GM12878 (cell line): ENCODE results near the gene ETNK2. TPM values are rescaled to one million over a fixed set of nuclear protein-coding genes. Genes with fewer than 3 reads are reported as not detected.

Source experiments
- ATAC-seq: fragments of 200-7000 bp; cut with Tn5 transposase; 3 replicates; pipeline ENCODE4 v1.9.1; 2020; ENCODE audit warnings: mild to moderate bottlenecking, moderate library complexity
- BruUV-seq: library from RNA; stranded (reverse); fragments of 400-500 nt; replicated peaks from 2 replicates; lab custom pipeline; 2021; lab: Mats Ljungman, UMichigan
- CTCF ChIA-PET: fragments of 300-600 bp; sonication (Branson Sonifier 250); formaldehyde crosslinking; extraction: SDS; loops from one replicate; lab custom pipeline; 2021; ENCODE audit warnings: inconsistent platforms; lab: Yijun Ruan, JAX
- POLR2A ChIA-PET: fragments of 350-600 bp; formaldehyde crosslinking; extraction: SDS; loops from one replicate; lab custom pipeline; 2021; ENCODE audit warnings: inconsistent platforms; lab: Charles Lee
- RAD21 ChIA-PET: fragments of 300-600 bp; sonication (Branson Sonifier 250); formaldehyde crosslinking; loops from one replicate; lab custom pipeline; 2023; ENCODE audit warnings: antibody characterized with exemption; ENCODE audit not compliant: unreplicated experiment; lab: Charles Lee
- SMC1A ChIA-PET: fragments of 300-600 bp; sonication (Branson Sonifier 250); formaldehyde crosslinking; loops from one replicate; lab custom pipeline; 2023; ENCODE audit not compliant: unreplicated experiment, uncharacterized antibody; lab: Charles Lee
- DNase-seq: peaks from one replicate; pipeline ENCODE4 v3.0.0-alpha.2; 2011; ENCODE audit warnings: low read depth, low spot score
- FAIRE-seq: peaks from 3 replicates; lab custom pipeline; 2011; peaks lifted over from hg19 to GRCh38; lab: Jason Lieb, UNC
- H2AFZ ChIP-seq: 2 replicates; pipeline ENCODE4 v1.6.0; 2011; ENCODE audit warnings: low read depth, low read length, control low read depth; ENCODE audit not compliant: control insufficient read depth
- H3K27ac ChIP-seq: 2 replicates; pipeline ENCODE4 v1.5.1; 2011; ENCODE audit warnings: control low read depth; ENCODE audit not compliant: control insufficient read depth, insufficient read depth
- H3K27me3 ChIP-seq, 2 experiments: replicated peaks in 1 of 2; 2 replicates each; pipeline versions ENCODE4 v1.6.0 to v1.6.1; 2011; ENCODE audit warnings: low read length in 1 of 2; ENCODE audit not compliant: control insufficient read depth in 2 of 2, insufficient read depth in 2 of 2
- H3K36me3 ChIP-seq, 2 experiments: 2 replicates each; pipeline ENCODE4 v1.5.1; 2011; ENCODE audit warnings: low read length in 1 of 2; ENCODE audit not compliant: control insufficient read depth in 2 of 2, insufficient read depth in 2 of 2
- H3K4me1 ChIP-seq: 2 replicates; pipeline ENCODE4 v1.6.1; 2011; ENCODE audit warnings: mild to moderate bottlenecking, low read length, moderate library complexity, mixed read lengths; ENCODE audit not compliant: control insufficient read depth, insufficient read depth
- H3K4me2 ChIP-seq: 2 replicates; pipeline ENCODE4 v1.6.0; 2011; ENCODE audit warnings: control low read depth; ENCODE audit not compliant: control insufficient read depth, insufficient read depth
- H3K4me3 ChIP-seq: fragments of 200-600 bp; sonication (generic); 2 replicates; pipeline ENCODE4 v1.5.1; 2016
- H3K79me2 ChIP-seq: 2 replicates; pipeline ENCODE4 v1.6.0; 2011; ENCODE audit warnings: low read length; ENCODE audit not compliant: control insufficient read depth, insufficient read depth
- H3K9ac ChIP-seq: 2 replicates; pipeline ENCODE4 v1.8.0; 2011; ENCODE audit warnings: low read length, control low read depth, mixed read lengths; ENCODE audit not compliant: control insufficient read depth, insufficient read depth
- H3K9me3 ChIP-seq: replicated peaks from 3 replicates; pipeline ENCODE4 v1.5.1; 2011; ENCODE audit warnings: mild to moderate bottlenecking, low read length; ENCODE audit not compliant: control insufficient read depth, insufficient read depth
- H4K20me1 ChIP-seq: 2 replicates; pipeline ENCODE4 v1.6.0; 2011; ENCODE audit not compliant: control insufficient read depth, insufficient read depth
- BCL3 ChIP-seq: IDR thresholded peaks from 2 replicates; pipeline ENCODE4 v1.6.1; 2011; ENCODE audit warnings: borderline replicate concordance, low read depth, mild to moderate bottlenecking, moderate library complexity, low read length; ENCODE audit not compliant: insufficient read depth, poor library complexity, severe bottlenecking
- ELK1 ChIP-seq: IDR thresholded peaks from 2 replicates; pipeline ENCODE4 v1.6.1; 2012; ENCODE audit warnings: low read depth, low read length, improper control_type of control experiment
- MXI1 ChIP-seq: fragments of 150-350 bp; IDR thresholded peaks from 2 replicates; pipeline ENCODE4 v1.6.1; 2011; ENCODE audit warnings: low read depth, mild to moderate bottlenecking, inconsistent platforms, low read length, improper control_type of control experiment
- NFIC ChIP-seq: IDR thresholded peaks from 2 replicates; pipeline ENCODE4 v1.6.1; 2012; ENCODE audit warnings: low read depth, mild to moderate bottlenecking, inconsistent platforms, low read length, moderate library complexity
- NFXL1 ChIP-seq: fragments of 450-650 bp; IDR thresholded peaks from 2 replicates; pipeline ENCODE4 v1.6.1; 2017; ENCODE audit warnings: antibody characterized with exemption, mild to moderate bottlenecking, borderline replicate concordance
- SIX5 ChIP-seq: IDR thresholded peaks from 2 replicates; pipeline ENCODE4 v1.6.1; 2011; ENCODE audit warnings: mild to moderate bottlenecking, low read depth, low read length, moderate library complexity; ENCODE audit not compliant: severe bottlenecking
- SPI1 ChIP-seq: IDR thresholded peaks from 2 replicates; pipeline ENCODE4 v1.6.1; 2011; ENCODE audit warnings: low read depth, mild to moderate bottlenecking, low read length, moderate library complexity, borderline replicate concordance; ENCODE audit not compliant: insufficient read depth
- SRF ChIP-seq, 2 experiments: IDR thresholded peaks; 2 replicates each; pipeline ENCODE4 v1.6.1; 2011; ENCODE audit warnings: low read depth in 2 of 2, low read length in 2 of 2, mild to moderate bottlenecking in 1 of 2, moderate library complexity in 1 of 2
- WGBS: methylation state at CpG from one replicate; pipeline ENCODE4 v1.1.6; 2016; ENCODE audit warnings: low lambda C conversion rate; ENCODE audit not compliant: insufficient replicate concordance, insufficient coverage; ENCODE audit errors: missing lambda C conversion rate; 5-methylcytosine and 5-hydroxymethylcytosine counted together
- in situ Hi-C: fragments of 300-500 bp; cut with MboI; formaldehyde crosslinking; loops from 9 replicates; pipeline ENCODE4 v1.14.3; 2018; ENCODE audit warnings: mixed read lengths
- intact Hi-C: fragments of 100-400 bp; cut with micrococcal nuclease; formaldehyde crosslinking; loops from one replicate; pipeline ENCODE4 v1.14.2; 2022; ENCODE audit not compliant: unreplicated experiment
- polyA plus RNA-seq, 11 experiments: library from polyadenylated mRNA; depleted of rRNA in 4 of 11; unstranded in 6 of 11; stranded (reverse) in 5 of 11; fragments of >200 nt; fragmentation: Nextera tagmentation in 4 of 11; fragmentation: Illumina TruSeq in 1 of 11; extraction: Ambion mirVana in 4 of 11; extraction: Trizol in 1 of 11; gene quantifications; 1 replicate in 1 of 11; 2 replicates in 10 of 11; pipeline versions ENCODE4 v1.2.1 to v1.2.3, GENCODE V29; 2011 to 2016; ENCODE audit warnings: inconsistent platforms in 2 of 11, missing spikeins in 2 of 11, low read depth in 1 of 11
- total RNA-seq, 4 experiments: library from RNA; depleted of rRNA in 3 of 4; stranded (reverse); fragments of >200 nt in 3 of 4; fragmentation: Illumina TruSeq in 1 of 4; extraction: Trizol in 1 of 4; gene quantifications; 2 replicates each; pipeline versions ENCODE4 v1.2.1 to v1.2.3, GENCODE V29; 2013 to 2021
- TF ChIP-seq, protein P1 (sequence below): IDR thresholded peaks from 2 replicates; pipeline ENCODE4 v1.6.1; 2012; ENCODE audit warnings: improper control_type of control experiment, low read depth, low read length; ENCODE audit not compliant: insufficient replicate concordance
- TF ChIP-seq, protein P2 (sequence below): fragments of 450-650 bp; formaldehyde crosslinking; IDR thresholded peaks from 2 replicates; pipeline ENCODE4 v1.4.0; 2022; ENCODE audit warnings: mild to moderate bottlenecking, moderate library complexity

ETNK2 gene
- total and polyA plus RNA-seq, 10 of the 15 experiments (the other 5 are each of a cell fraction or from before 2014, with no cell fraction given), result 0.14 TPM; not detected in 9

- no peak overlapping the region for H3K9ac ChIP-seq
- no peaks in the 10 kb centered on the region for H3K36me3 ChIP-seq
- H3K9me3 ChIP-seq, result no peaks in the 10 kb centered on the region
- ChIA-PET RAD21 (interaction anchor here (1.3 kb wide), 1 partner anchor 366 kb away, joined by 4 read pairs; no protein-coding TSS in a partner anchor), CTCF (interaction anchor here (1.4 to 2.7 kb wide), 3 partner anchors 8 to 266 kb away, joined by 3 to 13 read pairs (median 4); no protein-coding TSS in a partner anchor), SMC1A (interaction anchor here (1.2 kb wide), 1 partner anchor 227 kb away, joined by 3 read pairs; no protein-coding TSS in a partner anchor), POLR2A (interaction anchor here (0.5 kb wide), 1 partner anchor 276 kb away, joined by 3 read pairs; no protein-coding TSS in a partner anchor)
- WGBS, result 0% methylated on average over 2 of the region's 2 CpGs
- intact Hi-C loops, result no loop called here
- no peak overlapping the region for H2AFZ ChIP-seq
- ATAC-seq (no peak), FAIRE-seq (no peak), DNase-seq (no peak)
- H3K27me3 ChIP-seq, result peaks cover 0 to 3% of the 10 kb centered on the region in 2 experiments; a peak in 3 of 4 replicates
- in situ Hi-C loops, result no loop called here
- BruUV-seq, result no TSS peak
- no peak overlapping the region for H3K4me2 ChIP-seq
- no peak overlapping the region for H3K27ac ChIP-seq
- H3K4me1 ChIP-seq, result no peaks in the 10 kb centered on the region
- no peaks in the 10 kb centered on the region for H4K20me1 ChIP-seq
- no peaks in the 10 kb centered on the region for H3K79me2 ChIP-seq
- no peak overlapping the region for H3K4me3 ChIP-seq
- TF ChIP-seq MXI1 (no peak), ELK1 (no peak), SRF (IDR thresholded peaks at IDR 0.05; ENCODE audit: low read depth in 2 of 2, low read length in 2 of 2) (no peak), BCL3 (no peak), NFIC (no peak), SIX5 (no peak), SPI1 (no peak), NFXL1 (no peak)
- TF ChIP-seq, protein P1, sequence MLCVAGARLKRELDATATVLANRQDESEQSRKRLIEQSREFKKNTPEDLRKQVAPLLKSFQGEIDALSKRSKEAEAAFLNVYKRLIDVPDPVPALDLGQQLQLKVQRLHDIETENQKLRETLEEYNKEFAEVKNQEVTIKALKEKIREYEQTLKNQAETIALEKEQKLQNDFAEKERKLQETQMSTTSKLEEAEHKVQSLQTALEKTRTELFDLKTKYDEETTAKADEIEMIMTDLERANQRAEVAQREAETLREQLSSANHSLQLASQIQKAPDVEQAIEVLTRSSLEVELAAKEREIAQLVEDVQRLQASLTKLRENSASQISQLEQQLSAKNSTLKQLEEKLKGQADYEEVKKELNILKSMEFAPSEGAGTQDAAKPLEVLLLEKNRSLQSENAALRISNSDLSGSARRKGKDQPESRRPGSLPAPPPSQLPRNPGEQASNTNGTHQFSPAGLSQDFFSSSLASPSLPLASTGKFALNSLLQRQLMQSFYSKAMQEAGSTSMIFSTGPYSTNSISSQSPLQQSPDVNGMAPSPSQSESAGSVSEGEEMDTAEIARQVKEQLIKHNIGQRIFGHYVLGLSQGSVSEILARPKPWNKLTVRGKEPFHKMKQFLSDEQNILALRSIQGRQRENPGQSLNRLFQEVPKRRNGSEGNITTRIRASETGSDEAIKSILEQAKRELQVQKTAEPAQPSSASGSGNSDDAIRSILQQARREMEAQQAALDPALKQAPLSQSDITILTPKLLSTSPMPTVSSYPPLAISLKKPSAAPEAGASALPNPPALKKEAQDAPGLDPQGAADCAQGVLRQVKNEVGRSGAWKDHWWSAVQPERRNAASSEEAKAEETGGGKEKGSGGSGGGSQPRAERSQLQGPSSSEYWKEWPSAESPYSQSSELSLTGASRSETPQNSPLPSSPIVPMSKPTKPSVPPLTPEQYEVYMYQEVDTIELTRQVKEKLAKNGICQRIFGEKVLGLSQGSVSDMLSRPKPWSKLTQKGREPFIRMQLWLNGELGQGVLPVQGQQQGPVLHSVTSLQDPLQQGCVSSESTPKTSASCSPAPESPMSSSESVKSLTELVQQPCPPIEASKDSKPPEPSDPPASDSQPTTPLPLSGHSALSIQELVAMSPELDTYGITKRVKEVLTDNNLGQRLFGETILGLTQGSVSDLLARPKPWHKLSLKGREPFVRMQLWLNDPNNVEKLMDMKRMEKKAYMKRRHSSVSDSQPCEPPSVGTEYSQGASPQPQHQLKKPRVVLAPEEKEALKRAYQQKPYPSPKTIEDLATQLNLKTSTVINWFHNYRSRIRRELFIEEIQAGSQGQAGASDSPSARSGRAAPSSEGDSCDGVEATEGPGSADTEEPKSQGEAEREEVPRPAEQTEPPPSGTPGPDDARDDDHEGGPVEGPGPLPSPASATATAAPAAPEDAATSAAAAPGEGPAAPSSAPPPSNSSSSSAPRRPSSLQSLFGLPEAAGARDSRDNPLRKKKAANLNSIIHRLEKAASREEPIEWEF, result no peak
- TF ChIP-seq, protein P2, sequence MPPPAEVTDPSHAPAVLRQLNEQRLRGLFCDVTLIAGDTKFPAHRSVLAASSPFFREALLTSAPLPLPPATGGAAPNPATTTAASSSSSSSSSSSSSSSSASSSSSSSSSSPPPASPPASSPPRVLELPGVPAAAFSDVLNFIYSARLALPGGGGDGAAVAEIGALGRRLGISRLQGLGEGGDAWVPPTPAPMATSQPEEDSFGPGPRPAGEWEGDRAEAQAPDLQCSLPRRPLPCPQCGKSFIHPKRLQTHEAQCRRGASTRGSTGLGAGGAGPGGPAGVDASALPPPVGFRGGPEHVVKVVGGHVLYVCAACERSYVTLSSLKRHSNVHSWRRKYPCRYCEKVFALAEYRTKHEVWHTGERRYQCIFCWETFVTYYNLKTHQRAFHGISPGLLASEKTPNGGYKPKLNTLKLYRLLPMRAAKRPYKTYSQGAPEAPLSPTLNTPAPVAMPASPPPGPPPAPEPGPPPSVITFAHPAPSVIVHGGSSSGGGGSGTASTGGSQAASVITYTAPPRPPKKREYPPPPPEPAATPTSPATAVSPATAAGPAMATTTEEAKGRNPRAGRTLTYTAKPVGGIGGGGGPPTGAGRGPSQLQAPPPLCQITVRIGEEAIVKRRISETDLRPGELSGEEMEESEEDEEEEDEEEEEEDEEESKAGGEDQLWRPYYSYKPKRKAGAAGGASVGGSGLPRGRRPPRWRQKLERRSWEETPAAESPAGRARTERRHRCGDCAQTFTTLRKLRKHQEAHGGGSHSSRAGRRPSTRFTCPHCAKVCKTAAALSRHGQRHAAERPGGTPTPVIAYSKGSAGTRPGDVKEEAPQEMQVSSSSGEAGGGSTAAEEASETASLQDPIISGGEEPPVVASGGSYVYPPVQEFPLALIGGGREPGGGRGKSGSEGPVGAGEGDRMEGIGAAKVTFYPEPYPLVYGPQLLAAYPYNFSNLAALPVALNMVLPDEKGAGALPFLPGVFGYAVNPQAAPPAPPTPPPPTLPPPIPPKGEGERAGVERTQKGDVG (CRISPR knock-in tag), result no peak
Measured at GRCh38 chr1:204136814-204137213, 15.0 kb downstream of the ETNK2 start.
